Fibroblast of lung (primary cell): ENCODE results near the gene CPXM1. TPM values are rescaled to one million over a fixed set of nuclear protein-coding genes. Genes with fewer than 3 reads are reported as not detected.

ENCODE experiments used
- DNase-seq, 2 donors: peaks; one replicate each; pipeline versions ENCODE4 v3.0.0 to v3.0.0-alpha.2; 2010; ENCODE audit warnings: low read depth in 2 of 2
- H2AFZ ChIP-seq: 2 replicates; pipeline ENCODE4 v1.5.1; 2012; ENCODE audit warnings: low read length, control low read depth, inconsistent platforms
- H3K27ac ChIP-seq: 2 replicates; pipeline ENCODE4 v1.5.1; 2011; ENCODE audit warnings: low read length, control low read depth; ENCODE audit not compliant: insufficient read depth
- H3K27me3 ChIP-seq: 2 replicates; pipeline ENCODE4 v1.5.1; 2011; ENCODE audit warnings: mild to moderate bottlenecking, low read length; ENCODE audit not compliant: control insufficient read depth, insufficient read depth
- H3K36me3 ChIP-seq: 2 replicates; pipeline ENCODE4 v1.5.1; 2011; ENCODE audit warnings: low read length; ENCODE audit not compliant: control insufficient read depth, insufficient read depth
- H3K4me1 ChIP-seq: 2 replicates; pipeline ENCODE4 v1.5.1; 2011; ENCODE audit warnings: low read length; ENCODE audit not compliant: control insufficient read depth, insufficient read depth; ENCODE audit errors: extremely low read depth
- H3K4me2 ChIP-seq: 2 replicates; pipeline ENCODE4 v1.5.1; 2011; ENCODE audit warnings: low read length, control low read depth; ENCODE audit not compliant: insufficient read depth; ENCODE audit errors: extremely low read depth
- H3K4me3 ChIP-seq, 4 experiments: fragments of 200-600 bp in 1 of 4; sonication (generic) in 1 of 4; replicated peaks in 1 of 4; 2 replicates each; pipeline ENCODE4 v1.5.1; 2011 to 2016; ENCODE audit warnings: low read length in 4 of 4, low read depth in 3 of 4, mild to moderate bottlenecking in 3 of 4, control low read depth in 2 of 4, inconsistent platforms in 1 of 4, mixed read lengths in 1 of 4; ENCODE audit not compliant: insufficient read depth in 1 of 4; ENCODE audit errors: control extremely low read depth in 1 of 4
- H3K79me2 ChIP-seq: 2 replicates; pipeline ENCODE4 v1.5.1; 2012; ENCODE audit warnings: mild to moderate bottlenecking, low read length, inconsistent platforms; ENCODE audit not compliant: control insufficient read depth, insufficient read depth
- H3K9ac ChIP-seq: 2 replicates; pipeline ENCODE4 v1.5.1; 2011; ENCODE audit warnings: mild to moderate bottlenecking, low read length, control low read depth; ENCODE audit not compliant: insufficient read depth
- H3K9me3 ChIP-seq: 2 replicates; pipeline ENCODE4 v1.5.1; 2012; ENCODE audit warnings: low read depth, low read length; ENCODE audit not compliant: control insufficient read depth, insufficient read depth
- H4K20me1 ChIP-seq: 2 replicates; pipeline ENCODE4 v1.5.1; 2011; ENCODE audit warnings: low read length; ENCODE audit not compliant: control insufficient read depth, insufficient read depth; ENCODE audit errors: extremely low read depth
- CTCF ChIP-seq, 2 donors: IDR thresholded peaks in 1 of 2; conservative IDR thresholded peaks in 1 of 2; 1 replicate in 1 of 2; 2 replicates in 1 of 2; pipeline ENCODE4 v1.5.1; 2011 to 2012; ENCODE audit warnings: low read length in 2 of 2, control low read depth in 1 of 2, inconsistent platforms in 1 of 2, low read depth in 1 of 2, mild to moderate bottlenecking in 1 of 2
- EZH2 ChIP-seq: IDR thresholded peaks from 2 replicates; pipeline ENCODE4 v1.5.1; 2012; ENCODE audit warnings: low read length, control low read depth, mild to moderate bottlenecking; ENCODE audit errors: missing control alignments
- polyA plus RNA-seq, 2 donors: library from polyadenylated mRNA; depleted of rRNA in 1 of 2; stranded (reverse) in 1 of 2; unstranded in 1 of 2; fragments of >200 nt; gene quantifications; 2 replicates each; pipeline ENCODE4 v1.2.1, GENCODE V29; 2011 to 2012; ENCODE audit warnings: missing spikeins in 1 of 2
- total RNA-seq: library from RNA; depleted of rRNA; stranded (reverse); fragments of >200 nt; gene quantifications from 2 replicates; pipeline ENCODE4 v1.2.1, GENCODE V29; 2014

The CPXM1 gene
- total and polyA plus RNA-seq, 2 donors (not counting 1 experiment from before 2014, with no cell fraction given): 0.50 to 0.92 TPM

GRCh38 chr20:2747676-2748235 lies 52.7 kb downstream of the CPXM1 start:
- no peak overlapping the region for H2AFZ ChIP-seq
- H3K4me3 ChIP-seq: no peak overlapping the region
- DNase-seq: no peak
- H3K27me3 ChIP-seq: peaks cover 12% of the 10 kb centered on the region
- H4K20me1 ChIP-seq: no peaks in the 10 kb centered on the region
- H3K4me2 ChIP-seq: no peak overlapping the region
- TF ChIP-seq CTCF (conservative IDR thresholded peaks at IDR 0.05 in 1 of 2, IDR thresholded peaks at IDR 0.05 in 1 of 2; ENCODE audit: low read depth in 1 of 2, low read length in 2 of 2) (no peak), EZH2 (no peak)
- H3K4me1 ChIP-seq: peaks cover 3% of the 10 kb centered on the region
- H3K27ac ChIP-seq: no peak overlapping the region
- no peak overlapping the region for H3K9ac ChIP-seq
- no peaks in the 10 kb centered on the region for H3K79me2 ChIP-seq
- H3K9me3 ChIP-seq: no peaks in the 10 kb centered on the region
- no peaks in the 10 kb centered on the region for H3K36me3 ChIP-seq

GRCh38 chr20:2746636-2747265 lies 53.7 kb downstream of the CPXM1 start:
- no peak for TF ChIP-seq CTCF (conservative IDR thresholded peaks at IDR 0.05 in 1 of 2, IDR thresholded peaks at IDR 0.05 in 1 of 2; ENCODE audit: low read depth in 1 of 2, low read length in 2 of 2)
- no peak for TF ChIP-seq EZH2
- H3K9me3 ChIP-seq: no peaks in the 10 kb centered on the region
- H3K4me3 ChIP-seq: no peak overlapping the region
- H3K79me2 ChIP-seq: no peaks in the 10 kb centered on the region
- peaks cover 9% of the 10 kb centered on the region for H3K27me3 ChIP-seq
- H3K9ac ChIP-seq: no peak overlapping the region
- H3K36me3 ChIP-seq: no peaks in the 10 kb centered on the region
- no peaks in the 10 kb centered on the region for H3K4me1 ChIP-seq
- DNase-seq: no peak
- H3K4me2 ChIP-seq: no peak overlapping the region
- H3K27ac ChIP-seq: no peak overlapping the region
- no peaks in the 10 kb centered on the region for H4K20me1 ChIP-seq
- no peak overlapping the region for H2AFZ ChIP-seq

- no peaks in the 10 kb centered on the region for H3K9me3 ChIP-seq
- no peak overlapping the region for H3K4me2 ChIP-seq
- H3K27ac ChIP-seq: no peak overlapping the region
- no peaks in the 10 kb centered on the region for H3K36me3 ChIP-seq
- TF ChIP-seq EZH2 (no peak), CTCF (conservative IDR thresholded peaks at IDR 0.05 in 1 of 2, IDR thresholded peaks at IDR 0.05 in 1 of 2; ENCODE audit: low read depth in 1 of 2, low read length in 2 of 2) (no peak)
- H3K4me3 ChIP-seq: no peak overlapping the region
- H3K27me3 ChIP-seq: peaks cover 9% of the 10 kb centered on the region
- no peaks in the 10 kb centered on the region for H3K79me2 ChIP-seq
- H3K4me1 ChIP-seq: no peaks in the 10 kb centered on the region
- no peak overlapping the region for H2AFZ ChIP-seq
- DNase-seq: no peak
- H4K20me1 ChIP-seq: no peaks in the 10 kb centered on the region
- no peak overlapping the region for H3K9ac ChIP-seq
Measured at GRCh38 chr20:2745936-2746635, 54.3 kb downstream of the CPXM1 start.
